ENCODE data around the gene ECE2.

DNA sequence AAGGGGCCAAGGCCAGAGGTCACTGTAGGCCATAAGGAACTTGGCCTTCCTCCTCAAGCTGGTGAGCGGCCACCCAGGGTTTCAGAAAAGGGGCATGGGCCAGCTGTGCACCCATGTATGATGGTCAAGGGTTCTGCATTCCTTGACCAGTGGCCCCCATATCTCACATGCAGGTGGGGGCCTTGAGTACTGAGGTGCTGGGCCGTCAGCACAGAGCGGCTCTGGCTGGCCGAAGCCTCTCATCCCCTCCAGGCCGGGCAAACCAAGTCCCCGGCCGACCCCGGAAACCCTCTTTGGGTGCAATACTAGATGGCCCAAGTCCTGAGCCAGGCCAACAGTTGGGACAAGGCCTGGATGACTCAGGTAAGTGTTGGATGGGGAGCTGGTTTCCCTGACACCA, 36.6 kb upstream of the ECE2 start:
- TF ChIP-seq ZBTB33 (IDR thresholded peaks at IDR 0.05; ENCODE audit: borderline replicate concordance, low read depth), result no peak
- TF ChIP-seq, protein P1, sequence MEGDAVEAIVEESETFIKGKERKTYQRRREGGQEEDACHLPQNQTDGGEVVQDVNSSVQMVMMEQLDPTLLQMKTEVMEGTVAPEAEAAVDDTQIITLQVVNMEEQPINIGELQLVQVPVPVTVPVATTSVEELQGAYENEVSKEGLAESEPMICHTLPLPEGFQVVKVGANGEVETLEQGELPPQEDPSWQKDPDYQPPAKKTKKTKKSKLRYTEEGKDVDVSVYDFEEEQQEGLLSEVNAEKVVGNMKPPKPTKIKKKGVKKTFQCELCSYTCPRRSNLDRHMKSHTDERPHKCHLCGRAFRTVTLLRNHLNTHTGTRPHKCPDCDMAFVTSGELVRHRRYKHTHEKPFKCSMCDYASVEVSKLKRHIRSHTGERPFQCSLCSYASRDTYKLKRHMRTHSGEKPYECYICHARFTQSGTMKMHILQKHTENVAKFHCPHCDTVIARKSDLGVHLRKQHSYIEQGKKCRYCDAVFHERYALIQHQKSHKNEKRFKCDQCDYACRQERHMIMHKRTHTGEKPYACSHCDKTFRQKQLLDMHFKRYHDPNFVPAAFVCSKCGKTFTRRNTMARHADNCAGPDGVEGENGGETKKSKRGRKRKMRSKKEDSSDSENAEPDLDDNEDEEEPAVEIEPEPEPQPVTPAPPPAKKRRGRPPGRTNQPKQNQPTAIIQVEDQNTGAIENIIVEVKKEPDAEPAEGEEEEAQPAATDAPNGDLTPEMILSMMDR (IDR thresholded peaks at IDR 0.05), result no peak
- TF ChIP-seq JUND (IDR thresholded peaks at IDR 0.05), result no peak
- TF ChIP-seq, protein P2, sequence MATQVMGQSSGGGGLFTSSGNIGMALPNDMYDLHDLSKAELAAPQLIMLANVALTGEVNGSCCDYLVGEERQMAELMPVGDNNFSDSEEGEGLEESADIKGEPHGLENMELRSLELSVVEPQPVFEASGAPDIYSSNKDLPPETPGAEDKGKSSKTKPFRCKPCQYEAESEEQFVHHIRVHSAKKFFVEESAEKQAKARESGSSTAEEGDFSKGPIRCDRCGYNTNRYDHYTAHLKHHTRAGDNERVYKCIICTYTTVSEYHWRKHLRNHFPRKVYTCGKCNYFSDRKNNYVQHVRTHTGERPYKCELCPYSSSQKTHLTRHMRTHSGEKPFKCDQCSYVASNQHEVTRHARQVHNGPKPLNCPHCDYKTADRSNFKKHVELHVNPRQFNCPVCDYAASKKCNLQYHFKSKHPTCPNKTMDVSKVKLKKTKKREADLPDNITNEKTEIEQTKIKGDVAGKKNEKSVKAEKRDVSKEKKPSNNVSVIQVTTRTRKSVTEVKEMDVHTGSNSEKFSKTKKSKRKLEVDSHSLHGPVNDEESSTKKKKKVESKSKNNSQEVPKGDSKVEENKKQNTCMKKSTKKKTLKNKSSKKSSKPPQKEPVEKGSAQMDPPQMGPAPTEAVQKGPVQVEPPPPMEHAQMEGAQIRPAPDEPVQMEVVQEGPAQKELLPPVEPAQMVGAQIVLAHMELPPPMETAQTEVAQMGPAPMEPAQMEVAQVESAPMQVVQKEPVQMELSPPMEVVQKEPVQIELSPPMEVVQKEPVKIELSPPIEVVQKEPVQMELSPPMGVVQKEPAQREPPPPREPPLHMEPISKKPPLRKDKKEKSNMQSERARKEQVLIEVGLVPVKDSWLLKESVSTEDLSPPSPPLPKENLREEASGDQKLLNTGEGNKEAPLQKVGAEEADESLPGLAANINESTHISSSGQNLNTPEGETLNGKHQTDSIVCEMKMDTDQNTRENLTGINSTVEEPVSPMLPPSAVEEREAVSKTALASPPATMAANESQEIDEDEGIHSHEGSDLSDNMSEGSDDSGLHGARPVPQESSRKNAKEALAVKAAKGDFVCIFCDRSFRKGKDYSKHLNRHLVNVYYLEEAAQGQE (IDR thresholded peaks at IDR 0.05; ENCODE audit: low read depth, low read length), result no peak
- no peak for TF ChIP-seq POLR2AphosphoS5 (IDR thresholded peaks at IDR 0.05; ENCODE audit: low read depth, low read length)
- no peak for TF ChIP-seq USF1 (IDR thresholded peaks at IDR 0.05; ENCODE audit: borderline replicate concordance, low read depth)

Measured in SK-N-SH (cell line).